HCT116 (cell line): ENCODE measurements around the gene TPD52L2. TPM values are rescaled to one million over a fixed set of nuclear protein-coding genes. Genes with fewer than 3 reads are reported as not detected.

Experiments
- ATAC-seq: fragments of 200-7000 bp; cut with Tn5 transposase; 2 replicates; pipeline ENCODE4 v1.9.1; 2020; ENCODE audit warnings: mild to moderate bottlenecking, moderate library complexity
- BruUV-seq: library from RNA; stranded (reverse); fragments of 400-500 nt; replicated peaks from 2 replicates; lab custom pipeline; 2021; lab: Mats Ljungman, UMichigan
- CTCF ChIA-PET: fragments of 300-600 bp; sonication (Branson Sonifier 250); formaldehyde crosslinking; loops from one replicate; lab custom pipeline; 2021; ENCODE audit warnings: antibody characterized with exemption; lab: Charles Lee
- POLR2A ChIA-PET: fragments of 300-600, 350-600 bp; sonication (Branson Sonifier 250); formaldehyde crosslinking; loops from one replicate; lab custom pipeline; 2021; ENCODE audit warnings: antibody characterized with exemption; lab: Charles Lee
- RAD21 ChIA-PET, 2 experiments: fragments of 300-600 bp; sonication (Branson Sonifier 250); formaldehyde crosslinking; loops; one replicate each; lab custom pipeline; 2023; ENCODE audit warnings: low total read pairs in 2 of 2; ENCODE audit not compliant: uncharacterized antibody in 2 of 2, unreplicated experiment in 2 of 2, low non-redundant PET in 1 of 2; lab: Charles Lee
- DNase-seq: peaks from one replicate; pipeline ENCODE4 v3.0.0-alpha.2; 2010; ENCODE audit warnings: low read depth, low spot score
- H2AFZ ChIP-seq: fragments of 200-600 bp; shearing (Covaris generic), sonication (generic); 2 replicates; pipeline ENCODE4 v1.6.1; 2017; ENCODE audit warnings: low read depth, mixed run types, mixed read lengths, antibody characterized with exemption, low read length; ENCODE audit not compliant: poor library complexity, severe bottlenecking
- H3K27ac ChIP-seq: 2 replicates; pipeline ENCODE4 v1.5.1; 2012; ENCODE audit warnings: low read depth, low read length
- H3K27me3 ChIP-seq: fragments of 200-600 bp; sonication (generic); 2 replicates; pipeline ENCODE4 v1.6.1; 2016; ENCODE audit warnings: mixed run types, low read length, mixed read lengths; ENCODE audit not compliant: insufficient read depth
- H3K36me3 ChIP-seq, 2 experiments: fragments of 200-500 bp in 1 of 2; fragments of 200-600 bp in 1 of 2; sonication (Bioruptor generic) in 1 of 2; sonication (generic) in 1 of 2; 2 replicates each; pipeline versions ENCODE4 v1.5.1 to v1.6.1; 2014 to 2016; ENCODE audit warnings: low read length in 2 of 2, inconsistent platforms in 1 of 2, mixed read lengths in 1 of 2, mixed run types in 1 of 2; ENCODE audit not compliant: insufficient read depth in 2 of 2, control insufficient read depth in 1 of 2
- H3K4me1 ChIP-seq, 2 experiments: fragments of 200-600 bp in 1 of 2; sonication (generic) in 1 of 2; 2 replicates each; pipeline versions ENCODE4 v1.5.1 to v1.6.1; 2012 to 2017; ENCODE audit warnings: low read length in 2 of 2, inconsistent platforms in 1 of 2, mild to moderate bottlenecking in 1 of 2, mixed read lengths in 1 of 2, mixed run types in 1 of 2, moderate library complexity in 1 of 2; ENCODE audit not compliant: insufficient read depth in 2 of 2, control insufficient read depth in 1 of 2
- H3K4me2 ChIP-seq: fragments of 200-600 bp; sonication (generic); 2 replicates; pipeline ENCODE4 v1.6.1; 2017; ENCODE audit warnings: mixed run types, low read length, mixed read lengths
- H3K4me3 ChIP-seq, 2 experiments: fragments of 200-600 bp in 1 of 2; sonication (generic) in 1 of 2; replicated peaks in 1 of 2; 2 replicates each; pipeline ENCODE4 v1.5.1; 2011 to 2016; ENCODE audit warnings: low read length in 2 of 2, control low read depth in 1 of 2, low read depth in 1 of 2, mild to moderate bottlenecking in 1 of 2, mixed read lengths in 1 of 2, mixed run types in 1 of 2
- H3K79me2 ChIP-seq: fragments of 200-600 bp; sonication (generic); 2 replicates; pipeline ENCODE4 v1.6.1; 2017; ENCODE audit warnings: mild to moderate bottlenecking, mixed run types, low read length, moderate library complexity, mixed read lengths; ENCODE audit not compliant: insufficient read depth
- H3K9ac ChIP-seq: fragments of 200-600 bp; sonication (generic); 2 replicates; pipeline ENCODE4 v1.6.1; 2016; ENCODE audit warnings: low read length, mixed read lengths
- H3K9me2 ChIP-seq: fragments of 200-600 bp; sonication (generic), shearing (Covaris generic); 2 replicates; pipeline ENCODE4 v1.6.1; 2017; ENCODE audit warnings: mixed run types, mild to moderate bottlenecking, moderate library complexity; ENCODE audit not compliant: insufficient read depth
- H3K9me3 ChIP-seq, 2 experiments: fragments of 200-500 bp in 1 of 2; fragments of 200-600 bp in 1 of 2; sonication (Bioruptor generic) in 1 of 2; sonication (generic) in 1 of 2; 2 replicates each; pipeline ENCODE4 v1.6.1; 2014 to 2017; ENCODE audit warnings: low read length in 2 of 2, mixed read lengths in 2 of 2, inconsistent platforms in 1 of 2, low read depth in 1 of 2, mild to moderate bottlenecking in 1 of 2, mixed run types in 1 of 2, moderate library complexity in 1 of 2; ENCODE audit not compliant: control insufficient read depth in 1 of 2, insufficient read depth in 1 of 2
- H4K20me1 ChIP-seq: fragments of 200-600 bp; sonication (generic), shearing (Covaris generic); 2 replicates; pipeline ENCODE4 v1.6.1; 2017; ENCODE audit warnings: mixed run types, mild to moderate bottlenecking, moderate library complexity; ENCODE audit not compliant: insufficient read depth
- EZH2 ChIP-seq: fragments of 200-600 bp; sonication (generic); IDR thresholded peaks from 2 replicates; pipeline ENCODE4 v1.6.1; 2017; ENCODE audit warnings: antibody characterized with exemption, mixed run types
- POLR2A ChIP-seq: IDR thresholded peaks from 2 replicates; pipeline ENCODE4 v1.7.0; 2011; ENCODE audit warnings: borderline replicate concordance; ENCODE audit not compliant: insufficient read depth, insufficient read length; ENCODE audit errors: extremely low read depth
- SIN3A ChIP-seq: IDR thresholded peaks from 2 replicates; pipeline ENCODE4 v1.6.1; 2012; ENCODE audit warnings: low read depth
- SP1 ChIP-seq: IDR thresholded peaks from 2 replicates; pipeline ENCODE4 v1.6.1; 2012; ENCODE audit warnings: low read depth
- SRF ChIP-seq: IDR thresholded peaks from 2 replicates; pipeline ENCODE4 v1.6.1; 2012; ENCODE audit warnings: low read depth
- TCF7L2 ChIP-seq: IDR thresholded peaks from 2 replicates; pipeline ENCODE4 v1.7.0; 2011; ENCODE audit warnings: borderline replicate concordance, inconsistent platforms; ENCODE audit not compliant: insufficient read depth, insufficient read length; ENCODE audit errors: extremely low read depth
- YY1 ChIP-seq: IDR thresholded peaks from 2 replicates; pipeline ENCODE4 v1.6.1; 2011; ENCODE audit warnings: low read length, low read depth, moderate library complexity, mild to moderate bottlenecking; ENCODE audit not compliant: insufficient replicate concordance; ENCODE audit errors: extremely low read depth
- ZFX ChIP-seq: fragments of 450-650 bp; IDR thresholded peaks from 2 replicates; pipeline ENCODE4 v1.6.1; 2017
- ZNF274 ChIP-seq: fragments of 200-500 bp; sonication (Bioruptor generic); IDR thresholded peaks from 2 replicates; pipeline ENCODE4 v1.6.1; 2014; ENCODE audit warnings: mild to moderate bottlenecking, low read depth, low read length, inconsistent platforms
- intact Hi-C: fragments of 100-400 bp; cut with micrococcal nuclease; formaldehyde crosslinking; loops from 2 replicates; pipeline ENCODE4 v1.10.0; 2022
- total RNA-seq: library from RNA; stranded (reverse); gene quantifications from one replicate; pipeline ENCODE4 v1.2.1, GENCODE V29; 2021; ENCODE audit not compliant: unreplicated experiment
- TF ChIP-seq, protein P1 (sequence below), 3 experiments: fragments of 200-600 bp in 1 of 3; sonication (generic) in 1 of 3; IDR thresholded peaks in 2 of 3; conservative IDR thresholded peaks in 1 of 3; 2 replicates each; pipeline ENCODE4 v1.5.1; 2012 to 2017; ENCODE audit warnings: low read depth in 2 of 3, low read length in 2 of 3, antibody characterized with exemption in 1 of 3, borderline replicate concordance in 1 of 3, control low read depth in 1 of 3, mild to moderate bottlenecking in 1 of 3, mixed read lengths in 1 of 3, mixed run types in 1 of 3, moderate library complexity in 1 of 3; ENCODE audit not compliant: insufficient read depth in 1 of 3

TPD52L2 gene
- total RNA-seq, 1 experiment from 2014 or later: 149 TPM

- Histone ChIP-seq H3K9me3 (no peaks in the 10 kb centered on the region), H2AFZ (peak overlapping the region; percentile 92), H3K27ac (peak overlapping the region; percentile 66), H3K4me3 (peak overlapping the region; percentile 36 to 49), H3K4me2 (peak overlapping the region; percentile 90), H3K4me1 (peaks cover 23 to 28% of the 10 kb centered on the region in 2 experiments), H3K79me2 (no peaks in the 10 kb centered on the region), H3K9ac (peak overlapping the region; percentile 49; the same call in 1 of the 2 replicates), H3K36me3 (no peaks in the 10 kb centered on the region), H4K20me1 (no peaks in the 10 kb centered on the region), H3K27me3 (no peaks in the 10 kb centered on the region), H3K9me2 (no peaks in the 10 kb centered on the region)
- no TSS peak for BruUV-seq
- CTCF ChIA-PET: no interaction called here
- DNase-seq (no peak), ATAC-seq (peak; percentile 81)
- POLR2A ChIA-PET: no interaction called here
- no peak for TF ChIP-seq EZH2
- TF ChIP-seq YY1: no peak
- TF ChIP-seq SP1: no peak
- TF ChIP-seq ZNF274: no peak
- TF ChIP-seq TCF7L2: no peak
- no peak for TF ChIP-seq SIN3A
- TF ChIP-seq ZFX: no peak
- TF ChIP-seq, protein P1, sequence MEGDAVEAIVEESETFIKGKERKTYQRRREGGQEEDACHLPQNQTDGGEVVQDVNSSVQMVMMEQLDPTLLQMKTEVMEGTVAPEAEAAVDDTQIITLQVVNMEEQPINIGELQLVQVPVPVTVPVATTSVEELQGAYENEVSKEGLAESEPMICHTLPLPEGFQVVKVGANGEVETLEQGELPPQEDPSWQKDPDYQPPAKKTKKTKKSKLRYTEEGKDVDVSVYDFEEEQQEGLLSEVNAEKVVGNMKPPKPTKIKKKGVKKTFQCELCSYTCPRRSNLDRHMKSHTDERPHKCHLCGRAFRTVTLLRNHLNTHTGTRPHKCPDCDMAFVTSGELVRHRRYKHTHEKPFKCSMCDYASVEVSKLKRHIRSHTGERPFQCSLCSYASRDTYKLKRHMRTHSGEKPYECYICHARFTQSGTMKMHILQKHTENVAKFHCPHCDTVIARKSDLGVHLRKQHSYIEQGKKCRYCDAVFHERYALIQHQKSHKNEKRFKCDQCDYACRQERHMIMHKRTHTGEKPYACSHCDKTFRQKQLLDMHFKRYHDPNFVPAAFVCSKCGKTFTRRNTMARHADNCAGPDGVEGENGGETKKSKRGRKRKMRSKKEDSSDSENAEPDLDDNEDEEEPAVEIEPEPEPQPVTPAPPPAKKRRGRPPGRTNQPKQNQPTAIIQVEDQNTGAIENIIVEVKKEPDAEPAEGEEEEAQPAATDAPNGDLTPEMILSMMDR (IDR thresholded peaks at IDR 0.05 in 2 of 3, conservative IDR thresholded peaks at IDR 0.05 in 1 of 3; ENCODE audit: borderline replicate concordance in 1 of 3, insufficient read depth in 1 of 3, low read depth in 2 of 3, low read length in 2 of 3): no peak
- no peak for TF ChIP-seq SRF
- no peak for TF ChIP-seq POLR2A
- intact Hi-C loops: no loop called here
- RAD21 ChIA-PET: no interaction called here
Measured at GRCh38 chr20:63846128-63846771, 18.8 kb upstream of the TPD52L2 start.
